Renal cortex interstitium (tissue), 11 donors: ENCODE data around the gene STAG1. TPM values are rescaled to one million over a fixed set of nuclear protein-coding genes. Genes with fewer than 3 reads are reported as not detected.
A peak's percentile ranks its signal among the peaks of the same experiment; 100 is the strongest.

Source experiments
- DNase-seq, 11 donors: peaks; one replicate each; pipeline ENCODE4 v3.0.0-alpha.2; 2013; ENCODE audit warnings: low read depth in 9 of 11, low spot score in 4 of 11; ENCODE audit errors: extremely low read depth in 1 of 11
- polyA plus RNA-seq, 3 donors: library from polyadenylated mRNA; unstranded; fragments of 120-200 nt; gene quantifications; one replicate each; pipeline ENCODE4 v1.2.1, GENCODE V29; 2013; ENCODE audit not compliant: insufficient read length in 3 of 3

The STAG1 gene
- polyA plus RNA-seq, 3 donors: 47.7 to 52.6 (median 49.6) TPM

- no peak for DNase-seq
Measured at GRCh38 chr3:136332776-136333175, 419.4 kb downstream of the STAG1 start.

DNA sequence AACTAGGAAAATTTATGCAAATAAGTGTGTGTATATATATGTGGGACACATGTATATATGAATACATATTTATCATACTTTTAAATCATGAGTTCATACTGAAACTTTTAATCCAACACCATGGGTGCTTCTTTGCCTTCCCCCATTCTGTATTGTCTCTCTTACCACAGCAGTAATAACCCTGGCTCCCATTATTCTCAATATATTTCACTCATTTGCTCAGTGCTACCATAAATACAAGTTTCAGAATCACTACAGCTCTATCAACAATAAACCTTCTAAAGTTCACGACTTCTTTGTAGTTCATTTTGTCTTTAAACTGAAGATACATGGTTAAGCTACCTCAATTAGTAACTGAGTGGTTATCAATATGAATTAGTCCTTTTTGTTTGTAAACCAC lies 419.9 kb downstream of the STAG1 start:
- no peak for DNase-seq

GRCh38 chr3:136330900-136331299 lies 421.3 kb downstream of the STAG1 start:
- no peak for DNase-seq

DNA sequence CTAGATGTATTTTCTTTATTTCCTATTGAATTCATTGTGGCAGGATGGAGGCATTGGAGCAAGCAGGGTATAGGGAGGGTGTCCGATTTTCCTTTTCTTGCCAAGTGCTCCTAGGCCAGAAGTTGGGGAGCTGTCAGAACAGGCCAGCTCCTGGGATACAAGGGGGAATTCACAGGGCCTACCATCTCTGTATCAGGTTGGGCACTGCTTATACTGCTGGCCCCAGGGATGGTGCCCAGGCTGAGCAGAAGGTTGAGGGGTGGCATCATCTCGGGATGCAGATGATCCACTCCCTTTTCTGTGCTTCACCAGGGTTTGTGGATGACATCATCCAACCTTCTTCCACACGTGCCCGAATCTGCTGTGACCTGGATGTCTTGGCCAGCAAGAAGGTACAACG lies 422.6 kb downstream of the STAG1 start:
- no peak for DNase-seq

DNA sequence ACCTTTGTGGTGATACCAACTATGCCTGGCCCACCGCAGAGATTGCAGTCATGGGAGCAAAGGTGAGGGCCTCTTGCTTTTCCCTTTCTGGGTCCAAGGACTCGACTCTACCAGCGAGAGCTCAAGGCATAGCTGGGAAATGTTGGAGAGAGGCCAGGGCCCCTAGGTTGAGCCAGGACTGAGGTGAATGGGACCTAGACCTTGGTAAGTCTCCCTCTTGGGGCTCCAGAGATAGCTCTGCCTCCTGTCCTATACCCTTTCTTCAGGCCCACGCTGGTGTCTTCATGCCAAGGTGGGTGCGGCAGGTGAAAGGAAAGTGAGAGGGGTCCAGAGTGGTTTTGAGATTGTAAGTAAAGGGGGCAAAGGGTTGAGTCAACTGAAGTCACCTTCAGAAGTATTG lies 424.5 kb downstream of the STAG1 start:
- no peak for DNase-seq

DNA sequence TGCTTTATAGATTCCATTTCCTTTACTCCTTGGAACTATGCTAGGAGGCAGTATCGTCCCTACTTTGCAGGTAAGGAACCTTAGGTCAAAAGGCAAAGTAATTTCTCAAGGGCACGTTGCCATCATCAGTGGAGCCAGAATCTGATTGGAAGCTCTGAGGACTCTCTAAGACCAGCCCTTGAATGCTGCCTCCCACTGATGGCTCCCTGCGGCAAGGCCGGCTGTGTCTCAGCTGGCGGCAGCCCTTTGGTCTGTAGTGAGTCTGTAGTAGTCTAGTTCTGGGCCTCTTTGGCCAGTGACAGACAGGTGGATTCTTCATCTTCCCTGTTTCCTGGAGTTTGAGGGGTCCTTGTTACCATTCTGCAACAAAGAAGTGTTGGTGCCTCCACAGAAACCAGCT lies 425.9 kb downstream of the STAG1 start:
- no peak for DNase-seq

GRCh38 chr3:136311968-136312367 lies 440.2 kb downstream of the STAG1 start:
- DNase-seq: no peak

DNA sequence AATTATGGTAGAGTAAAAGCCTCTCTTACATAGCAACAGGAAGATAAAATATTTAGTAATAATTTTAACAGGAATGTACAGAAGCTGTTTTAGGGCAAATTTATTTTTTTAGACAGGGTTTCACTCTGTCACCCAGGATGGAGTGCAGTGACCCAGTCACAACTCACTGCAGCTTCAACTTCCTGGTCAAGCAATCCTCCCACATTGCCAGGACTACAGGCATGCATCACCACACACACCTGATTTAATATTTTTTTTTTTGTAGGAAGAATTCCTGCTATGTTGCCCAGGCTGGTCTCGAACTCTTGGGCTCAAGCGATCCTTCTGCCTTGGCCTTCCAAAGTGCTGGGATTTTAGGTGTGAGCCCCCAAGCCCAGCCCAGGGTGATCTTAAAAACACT lies 440.9 kb downstream of the STAG1 start:
- DNase-seq: peak in 1 of 11 donors; percentile 13

DNA sequence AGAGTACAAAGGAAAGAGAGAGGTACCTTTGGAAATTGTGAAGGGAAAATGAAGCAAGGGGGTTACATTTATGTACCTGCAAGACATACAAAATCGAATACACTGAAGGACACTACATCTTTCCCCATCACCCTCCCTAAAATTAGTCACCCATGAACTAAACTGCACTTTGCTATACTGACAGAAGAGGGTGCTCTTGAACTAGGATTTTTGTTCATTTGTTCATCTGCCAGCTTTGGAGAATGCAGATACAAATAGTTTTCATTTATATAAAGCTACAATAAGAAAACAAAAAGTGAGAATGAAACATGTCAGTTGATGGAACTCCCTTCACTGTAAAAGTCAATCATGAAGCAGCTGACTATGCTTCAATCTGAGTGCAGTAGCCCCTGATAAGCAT lies 446.3 kb downstream of the STAG1 start:
- no peak for DNase-seq

DNA sequence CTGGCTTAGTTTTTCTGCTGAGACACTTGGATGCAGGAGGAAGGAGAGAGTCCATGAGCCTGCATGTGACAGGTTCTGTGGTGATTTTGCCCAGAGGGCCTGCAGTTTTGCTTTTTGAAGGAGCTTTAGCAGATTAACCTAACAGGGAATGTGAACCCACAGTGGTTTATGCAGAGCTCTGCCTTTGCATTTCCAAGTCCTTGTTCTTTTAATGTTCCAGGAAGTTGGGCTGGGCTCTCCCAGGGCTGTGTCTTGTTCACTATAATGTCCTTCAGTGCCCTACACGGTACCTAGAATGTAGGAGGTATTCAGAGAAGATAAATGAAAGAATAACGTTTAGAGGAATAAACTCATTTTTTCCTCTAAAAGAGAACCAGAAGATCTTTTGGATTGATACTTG lies 451.7 kb downstream of the STAG1 start:
- no peak for DNase-seq

GRCh38 chr3:136297826-136298225 lies 454.4 kb downstream of the STAG1 start:
- no peak for DNase-seq

DNA sequence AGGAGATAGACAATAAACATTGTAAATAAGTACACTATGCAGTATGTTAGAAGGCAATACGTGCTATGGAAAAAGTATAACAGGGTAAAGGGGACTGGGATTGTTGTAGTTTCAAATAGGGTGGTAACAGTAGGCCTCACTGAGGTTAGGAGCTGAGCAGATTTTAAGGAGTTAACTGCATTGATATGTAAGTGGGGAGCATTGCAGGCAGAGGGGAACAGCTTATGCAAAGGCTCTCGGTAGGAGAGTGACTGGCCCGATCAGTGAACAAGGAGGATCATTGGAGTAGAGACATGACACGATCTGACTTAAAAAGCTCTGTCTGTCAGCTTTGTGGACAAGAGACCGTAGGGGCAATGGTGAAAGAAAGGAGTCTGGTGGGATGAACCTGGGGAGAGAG lies 455.2 kb downstream of the STAG1 start:
- no peak for DNase-seq

GRCh38 chr3:136294176-136294575 lies 458.0 kb downstream of the STAG1 start:
- no peak for DNase-seq

DNA sequence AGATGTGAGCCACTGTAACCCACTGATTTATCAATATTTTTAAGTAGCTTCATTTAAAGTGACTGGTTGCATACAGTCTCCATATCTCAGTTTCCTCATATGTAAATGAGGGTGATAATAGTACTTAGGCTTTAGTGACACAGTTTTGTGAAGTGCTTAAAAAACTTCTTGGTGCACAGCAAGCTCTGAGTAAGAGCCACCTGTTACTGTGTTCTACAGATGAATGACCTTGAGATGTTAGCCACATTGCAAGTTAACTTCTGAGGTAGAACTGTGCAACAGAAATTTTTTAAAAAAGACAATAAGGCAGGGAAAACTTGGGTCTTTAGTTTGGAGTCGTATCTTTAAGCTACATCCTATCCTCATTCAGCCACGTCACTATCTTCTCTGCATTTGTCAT lies 458.9 kb downstream of the STAG1 start:
- DNase-seq: no peak

- DNase-seq: no peak
Measured at GRCh38 chr3:136292500-136292899, 459.7 kb downstream of the STAG1 start.

- DNase-seq: no peak
Measured at GRCh38 chr3:136291302-136291701, 460.9 kb downstream of the STAG1 start.

Other genes with a start within 250 kb of the STAG1 start
- 1 to 10 TPM; 3.2 to 4.5 (median 3.9) TPM for gene SLC35G2, start 66.7 kb upstream of the STAG1 start, polyA plus RNA-seq
- 10 to 100 TPM; 34.5 to 45.2 (median 34.8) TPM for gene NCK1, start 109.8 kb upstream of the STAG1 start, polyA plus RNA-seq
- gene IL20RB, start 205.6 kb upstream of the STAG1 start, polyA plus RNA-seq: under 1 TPM; 0.30 to 0.56 (median 0.48) TPM